Measurements from ENCODE around the gene CD68. TPM values are rescaled to one million over a fixed set of nuclear protein-coding genes. Genes with fewer than 3 reads are reported as not detected.

Gene CD68
- total RNA-seq, 1 experiment from 2014 or later: 1.6 TPM

GRCh38 chr17:7559320-7560171, 19.9 kb upstream of the CD68 start:
- Histone ChIP-seq H3K4me1 (peaks cover 4% of the 10 kb centered on the region; the same call in 1 of the 2 replicates), H3K9me3 (no peaks in the 10 kb centered on the region), H3K36me3 (ENCODE audit: control insufficient read depth, insufficient read depth, low read length) (no peaks in the 10 kb centered on the region), H3K4me3 (ENCODE audit: low read depth, low read length) (no peak overlapping the region), H3K27me3 (replicated peaks; ENCODE audit: control insufficient read depth, insufficient read depth, low read length) (no peaks in the 10 kb centered on the region)
- peaks cover 7% of the 10 kb centered on the region for H3K4me1 Mint-ChIP-seq (ENCODE audit: low read depth, unreplicated experiment)
- H3K4me3 Mint-ChIP-seq (ENCODE audit: unreplicated experiment): no peak overlapping the region
- no peak overlapping the region for H3K27ac Mint-ChIP-seq (ENCODE audit: unreplicated experiment)
- ChIA-PET CTCF (interaction anchor here (1.6 kb wide), 1 partner anchor 123 kb away, joined by 21 read pairs; the partner anchor contains the start of gene TMEM102), POLR2A (no interaction called here)
- BruUV-seq (replicated peaks): no TSS peak
- H3K36me3 Mint-ChIP-seq (ENCODE audit: insufficient read depth, unreplicated experiment): peaks cover 28% of the 10 kb centered on the region
- no peak for TF ChIP-seq CTCF (IDR thresholded peaks at IDR 0.05; ENCODE audit: insufficient read depth in 1 of 2, low read depth in 1 of 2, low read length in 1 of 2, severe bottlenecking in 1 of 2, unreplicated experiment in 1 of 2)
- no peaks in the 10 kb centered on the region for H3K27me3 Mint-ChIP-seq (ENCODE audit: insufficient read depth, unreplicated experiment)
- DNase-seq: no peak
- no peaks in the 10 kb centered on the region for H3K9me3 Mint-ChIP-seq (ENCODE audit: unreplicated experiment)
- intact Hi-C loops (cut with micrococcal nuclease; ENCODE audit: unreplicated experiment): loop anchor here (2.0 kb wide), 1 partner anchor 203 kb away; no protein-coding TSS in a partner anchor

GRCh38 chr17:7560172-7561027, 19.0 kb upstream of the CD68 start:
- POLR2A ChIA-PET: interaction anchor here (0.6 kb wide), 2 partner anchors 51 to 279 kb away, joined by 3 read pairs; partner anchors contain the start of gene SLC2A4

More at GRCh38 chr17:7560172-7561027, 19.0 kb upstream of the CD68 start:
- Mint-ChIP-seq H3K4me3 (ENCODE audit: unreplicated experiment) (peak overlapping the region; percentile 86), H3K27ac (ENCODE audit: unreplicated experiment) (peak overlapping the region; percentile 75), H3K36me3 (ENCODE audit: insufficient read depth, unreplicated experiment) (peaks cover 32% of the 10 kb centered on the region), H3K9me3 (ENCODE audit: unreplicated experiment) (no peaks in the 10 kb centered on the region), H3K4me1 (ENCODE audit: low read depth, unreplicated experiment) (peaks cover 3% of the 10 kb centered on the region), H3K27me3 (ENCODE audit: insufficient read depth, unreplicated experiment) (no peaks in the 10 kb centered on the region)
- H3K4me1 ChIP-seq: peaks cover 4% of the 10 kb centered on the region; the same call in 1 of the 2 replicates
- intact Hi-C loops (cut with micrococcal nuclease; ENCODE audit: unreplicated experiment): loop anchor here (1.0 to 2.0 kb wide), 3 partner anchors 46 to 204 kb away; partner anchors contain the start of gene TMEM102
- no peaks in the 10 kb centered on the region for H3K27me3 ChIP-seq (replicated peaks; ENCODE audit: control insufficient read depth, insufficient read depth, low read length)
- no peaks in the 10 kb centered on the region for H3K9me3 ChIP-seq
- peak overlapping the region; percentile 10; the same call in 1 of the 2 replicates for H3K4me3 ChIP-seq (ENCODE audit: low read depth, low read length)
- CTCF ChIA-PET: interaction anchor here (0.5 to 1.6 kb wide), 15 partner anchors 9 to 447 kb away, joined by 3 to 21 read pairs (median 3); partner anchors contain the start of genes FXR2, SLC2A4, TMEM102 and TMEM256
- peak in 1 of 2 experiments; percentile 9 for TF ChIP-seq CTCF (IDR thresholded peaks at IDR 0.05; ENCODE audit: insufficient read depth in 1 of 2, low read depth in 1 of 2, low read length in 1 of 2, severe bottlenecking in 1 of 2, unreplicated experiment in 1 of 2)
- H3K36me3 ChIP-seq (ENCODE audit: control insufficient read depth, insufficient read depth, low read length): no peaks in the 10 kb centered on the region
- BruUV-seq (replicated peaks): no TSS peak
- peak in 1 of 2 experiments; percentile 23 for DNase-seq
